Endothelial cell (in vitro differentiated cells): ENCODE results near the gene RBPJL. TPM values are rescaled to one million over a fixed set of nuclear protein-coding genes. Genes with fewer than 3 reads are reported as not detected.

Source experiments
- DNase-seq: peaks from one replicate; pipeline ENCODE4 v3.0.0; 2021; ENCODE audit warnings: low spot score
- H3K27ac Mint-ChIP-seq: one replicate; pipeline ENCODE4 v1.8.0; 2021; ENCODE audit warnings: mixed read lengths, inconsistent platforms; ENCODE audit not compliant: unreplicated experiment
- H3K27me3 Mint-ChIP-seq: one replicate; pipeline ENCODE4 v1.8.0; 2021; ENCODE audit warnings: mild to moderate bottlenecking, moderate library complexity, mixed read lengths, inconsistent platforms; ENCODE audit not compliant: unreplicated experiment
- H3K36me3 Mint-ChIP-seq: one replicate; pipeline ENCODE4 v1.8.0; 2021; ENCODE audit warnings: mild to moderate bottlenecking, low read depth, mixed read lengths, inconsistent platforms; ENCODE audit not compliant: unreplicated experiment
- H3K4me1 Mint-ChIP-seq: one replicate; pipeline ENCODE4 v1.8.0; 2021; ENCODE audit warnings: mild to moderate bottlenecking, mixed read lengths, inconsistent platforms; ENCODE audit not compliant: unreplicated experiment
- H3K4me3 Mint-ChIP-seq: one replicate; pipeline ENCODE4 v1.8.0; 2021; ENCODE audit warnings: mild to moderate bottlenecking, mixed read lengths, inconsistent platforms; ENCODE audit not compliant: unreplicated experiment
- H3K9me3 Mint-ChIP-seq: one replicate; pipeline ENCODE4 v1.8.0; 2021; ENCODE audit warnings: mixed read lengths, inconsistent platforms; ENCODE audit not compliant: unreplicated experiment
- total RNA-seq: library from RNA; stranded (reverse); fragmentation: NEBNext Ultra II Directional; extraction: Animal tissue kit (Norgen Biotek cat#: 25700); gene quantifications from one replicate; pipeline ENCODE4 v1.2.1, GENCODE V29; 2021; ENCODE audit not compliant: unreplicated experiment
- TF ChIP-seq, protein P1 (sequence below): fragments of 200-600 bp; sonication (generic); IDR thresholded peaks from one replicate; pipeline ENCODE4 v1.5.0; 2021; ENCODE audit warnings: antibody characterized with exemption; ENCODE audit not compliant: unreplicated experiment

Gene RBPJL
- total RNA-seq, 1 donor from 2014 or later, result not detected

GRCh38 chr20:45318386-45318939, 11.8 kb downstream of the RBPJL start:
- Mint-ChIP-seq H3K27ac (no peak overlapping the region), H3K27me3 (peaks cover 4% of the 10 kb centered on the region), H3K4me1 (no peaks in the 10 kb centered on the region), H3K36me3 (no peaks in the 10 kb centered on the region), H3K9me3 (no peaks in the 10 kb centered on the region), H3K4me3 (no peak overlapping the region)
- DNase-seq, result no peak
- TF ChIP-seq, protein P1, sequence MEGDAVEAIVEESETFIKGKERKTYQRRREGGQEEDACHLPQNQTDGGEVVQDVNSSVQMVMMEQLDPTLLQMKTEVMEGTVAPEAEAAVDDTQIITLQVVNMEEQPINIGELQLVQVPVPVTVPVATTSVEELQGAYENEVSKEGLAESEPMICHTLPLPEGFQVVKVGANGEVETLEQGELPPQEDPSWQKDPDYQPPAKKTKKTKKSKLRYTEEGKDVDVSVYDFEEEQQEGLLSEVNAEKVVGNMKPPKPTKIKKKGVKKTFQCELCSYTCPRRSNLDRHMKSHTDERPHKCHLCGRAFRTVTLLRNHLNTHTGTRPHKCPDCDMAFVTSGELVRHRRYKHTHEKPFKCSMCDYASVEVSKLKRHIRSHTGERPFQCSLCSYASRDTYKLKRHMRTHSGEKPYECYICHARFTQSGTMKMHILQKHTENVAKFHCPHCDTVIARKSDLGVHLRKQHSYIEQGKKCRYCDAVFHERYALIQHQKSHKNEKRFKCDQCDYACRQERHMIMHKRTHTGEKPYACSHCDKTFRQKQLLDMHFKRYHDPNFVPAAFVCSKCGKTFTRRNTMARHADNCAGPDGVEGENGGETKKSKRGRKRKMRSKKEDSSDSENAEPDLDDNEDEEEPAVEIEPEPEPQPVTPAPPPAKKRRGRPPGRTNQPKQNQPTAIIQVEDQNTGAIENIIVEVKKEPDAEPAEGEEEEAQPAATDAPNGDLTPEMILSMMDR, result no peak

DNA sequence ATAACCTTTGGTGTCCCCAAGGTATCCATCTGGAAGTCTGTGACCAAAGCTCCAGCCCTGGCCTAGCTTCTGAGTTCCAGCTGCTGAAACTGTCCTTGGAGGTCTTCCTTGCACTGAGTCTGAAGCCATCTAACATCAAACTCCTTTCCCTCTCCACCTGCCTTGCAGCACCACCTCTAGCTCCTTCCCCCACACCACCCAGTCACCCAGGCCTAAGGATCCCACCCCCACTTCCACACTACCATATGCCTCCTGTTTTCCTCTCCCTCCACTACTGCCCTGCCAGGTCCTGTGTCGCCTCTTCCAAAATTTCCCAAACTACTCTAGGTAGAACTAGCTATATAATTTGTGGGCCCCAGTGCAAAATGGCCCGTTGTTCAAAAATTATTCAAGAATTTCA, 12.3 kb downstream of the RBPJL start:
- H3K4me1 Mint-ChIP-seq, result no peaks in the 10 kb centered on the region
- DNase-seq, result no peak
- H3K27me3 Mint-ChIP-seq, result peaks cover 4% of the 10 kb centered on the region
- no peaks in the 10 kb centered on the region for H3K36me3 Mint-ChIP-seq
- no peak overlapping the region for H3K4me3 Mint-ChIP-seq
- no peak overlapping the region for H3K27ac Mint-ChIP-seq
- TF ChIP-seq, protein P1, result no peak
- no peaks in the 10 kb centered on the region for H3K9me3 Mint-ChIP-seq

DNA sequence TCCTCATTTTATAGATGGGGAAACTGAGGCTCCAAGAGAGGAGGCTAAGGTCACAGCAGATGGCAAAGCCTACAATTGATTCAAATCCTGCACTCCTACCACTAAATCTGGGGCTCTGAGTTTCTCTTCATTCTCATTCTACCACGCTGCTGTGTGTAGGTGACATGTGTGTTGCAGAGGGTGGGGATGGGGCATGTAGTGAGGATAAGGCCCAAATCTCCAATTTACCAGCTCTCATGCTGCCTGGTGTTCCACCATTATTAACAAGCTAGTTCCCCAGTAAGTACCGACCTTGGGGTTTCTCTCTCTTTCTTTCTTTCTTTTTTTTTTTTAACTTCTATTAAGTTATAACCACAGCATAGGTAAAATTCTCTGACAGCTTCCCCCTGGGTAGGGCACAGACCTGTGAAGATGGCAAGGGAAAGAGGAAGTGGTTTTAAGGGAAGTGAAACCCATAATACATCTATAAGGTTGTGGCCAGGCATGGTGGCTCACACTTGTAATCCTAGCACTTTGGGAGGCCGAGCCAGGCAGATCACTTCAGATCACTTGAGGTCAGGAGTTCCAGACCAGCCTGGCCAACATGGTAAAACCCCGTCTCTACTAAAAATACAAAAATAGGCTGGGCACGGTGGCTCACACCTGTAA, 14.4 kb downstream of the RBPJL start:
- Mint-ChIP-seq H3K27ac (no peak overlapping the region), H3K4me1 (no peaks in the 10 kb centered on the region), H3K27me3 (peaks cover 2% of the 10 kb centered on the region), H3K4me3 (no peak overlapping the region), H3K9me3 (no peaks in the 10 kb centered on the region), H3K36me3 (no peaks in the 10 kb centered on the region)
- TF ChIP-seq, protein P1, result no peak
- no peak for DNase-seq

GRCh38 chr20:45322952-45323383, 16.3 kb downstream of the RBPJL start:
- Mint-ChIP-seq H3K4me1 (peaks cover 5% of the 10 kb centered on the region), H3K9me3 (no peaks in the 10 kb centered on the region), H3K27me3 (peaks cover 3% of the 10 kb centered on the region), H3K36me3 (no peaks in the 10 kb centered on the region), H3K4me3 (no peak overlapping the region), H3K27ac (no peak overlapping the region)
- DNase-seq, result no peak
- TF ChIP-seq, protein P1, result no peak

DNA sequence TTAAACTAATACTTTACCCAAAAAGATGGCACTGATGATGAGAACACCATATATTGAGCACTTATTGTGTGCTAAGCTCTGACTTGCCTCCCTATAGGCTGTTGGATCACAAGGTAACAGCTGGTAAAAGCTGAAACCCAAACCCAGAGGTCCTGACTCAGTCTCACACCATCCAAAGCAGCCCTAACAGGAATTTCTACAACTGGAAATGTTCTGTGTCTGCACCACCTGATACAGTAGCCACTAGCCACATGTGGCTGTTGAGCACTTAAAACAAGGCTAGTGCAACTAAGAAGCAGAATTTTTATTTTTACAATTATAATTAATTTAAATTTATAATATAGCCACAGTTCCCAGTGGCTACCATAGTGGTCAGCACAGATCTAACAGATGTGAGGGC, 17.1 kb downstream of the RBPJL start:
- Mint-ChIP-seq H3K9me3 (no peaks in the 10 kb centered on the region), H3K27ac (no peak overlapping the region), H3K27me3 (peaks cover 3% of the 10 kb centered on the region), H3K36me3 (no peaks in the 10 kb centered on the region), H3K4me3 (no peak overlapping the region), H3K4me1 (peaks cover 5% of the 10 kb centered on the region)
- TF ChIP-seq, protein P1, result no peak
- DNase-seq, result no peak
